GM19025 (cell line): ENCODE data around the gene TAF4.

ENCODE experiments used
- ATAC-seq: cut with Tn5 transposase; IDR thresholded peaks from one replicate; pipeline ENCODE4 v1.9.1; 2021; ENCODE audit warnings: mild to moderate bottlenecking, low read depth, moderate library complexity; ENCODE audit not compliant: unreplicated experiment

The TAF4 gene

DNA sequence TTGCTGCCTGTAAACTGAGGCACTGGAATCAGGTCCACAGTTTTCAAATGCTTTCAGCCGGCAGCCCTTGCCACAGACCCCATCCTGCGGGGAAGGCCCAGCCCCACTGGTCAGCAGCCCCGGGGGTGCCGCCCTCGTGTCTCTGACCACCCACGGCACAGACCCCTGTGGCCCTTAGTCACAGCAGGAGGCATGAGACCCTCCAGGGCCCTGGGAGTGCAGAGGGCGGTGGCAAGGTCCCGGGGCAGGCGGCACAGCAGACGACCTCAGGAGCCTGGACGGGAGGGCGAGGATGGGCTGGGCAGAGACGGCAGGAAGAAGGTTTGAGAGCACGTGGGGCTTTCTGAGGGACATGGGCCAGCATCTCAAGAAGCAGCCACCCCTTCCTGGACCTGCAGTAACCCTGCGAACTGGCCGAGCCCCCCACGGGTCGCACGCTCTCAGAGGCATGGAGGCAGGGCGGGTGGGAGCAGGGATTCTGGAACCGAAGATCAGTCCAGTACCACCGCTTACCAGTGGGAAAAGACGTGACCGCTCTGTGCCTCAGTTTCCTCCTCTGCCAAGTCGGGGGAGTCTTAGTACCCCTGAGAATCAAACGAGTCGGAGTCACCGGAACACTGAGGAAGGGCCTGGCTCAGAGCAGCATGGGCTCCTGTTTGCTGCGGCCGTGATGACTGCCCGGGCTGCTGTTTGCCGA, 140.7 kb downstream of the TAF4 start:
- no peak for ATAC-seq
